Aorta (tissue), 5 donors: ENCODE results near the gene BCO1. TPM values are rescaled to one million over a fixed set of nuclear protein-coding genes. Genes with fewer than 3 reads are reported as not detected.
"Not testable (repeated sequence)": the region's sequence is repeated elsewhere in the genome, so short reads cannot be mapped to it uniquely, and the experiment has no call there.

ENCODE experiments used
- ATAC-seq: fragments of 200-7000 bp; cut with Tn5 transposase; one replicate; pipeline ENCODE4 v1.9.1; 2022; ENCODE audit warnings: moderate library complexity; ENCODE audit not compliant: low FRiP score
- DNase-seq, 2 donors: peaks; one replicate each; pipeline ENCODE4 v3.0.0-alpha.2; 2020
- H3K27ac ChIP-seq, 2 donors: one replicate each; pipeline ENCODE4 v1.5.1; 2013; ENCODE audit warnings: low read length in 2 of 2, mild to moderate bottlenecking in 2 of 2, moderate library complexity in 2 of 2, control low read depth in 1 of 2, inconsistent platforms in 1 of 2, low read depth in 1 of 2
- H3K27me3 ChIP-seq, 2 donors: one replicate each; pipeline ENCODE4 v1.6.1; 2013; ENCODE audit warnings: control low read depth in 1 of 2, low read length in 1 of 2, mild to moderate bottlenecking in 1 of 2, moderate library complexity in 1 of 2; ENCODE audit not compliant: insufficient read depth in 2 of 2, control insufficient read depth in 1 of 2
- H3K36me3 ChIP-seq, 2 donors: one replicate each; pipeline ENCODE4 v1.6.1; 2013; ENCODE audit warnings: control low read depth in 1 of 2, low read length in 1 of 2, mild to moderate bottlenecking in 1 of 2; ENCODE audit not compliant: insufficient read depth in 2 of 2, control insufficient read depth in 1 of 2
- H3K4me1 ChIP-seq, 2 donors: one replicate each; pipeline ENCODE4 v1.6.1; 2013; ENCODE audit warnings: low read length in 2 of 2, control low read depth in 1 of 2, mild to moderate bottlenecking in 1 of 2, moderate library complexity in 1 of 2; ENCODE audit not compliant: insufficient read depth in 2 of 2, control insufficient read depth in 1 of 2
- H3K4me3 ChIP-seq, 2 donors: one replicate each; pipeline ENCODE4 v1.5.1; 2013; ENCODE audit warnings: low read length in 2 of 2, control low read depth in 1 of 2, mild to moderate bottlenecking in 1 of 2
- H3K9me3 ChIP-seq: one replicate; pipeline ENCODE4 v1.6.1; 2013; ENCODE audit warnings: mild to moderate bottlenecking, low read length; ENCODE audit not compliant: control insufficient read depth
- WGBS, 2 donors: extraction: QIAGEN DNeasy Blood & Tissue Kit; methylation state at CpG; one replicate each; pipeline ENCODE4 v1.1.7; 2013; 5-methylcytosine and 5-hydroxymethylcytosine counted together
- intact Hi-C, 2 donors: fragments of 100-400 bp; cut with DNase I; formaldehyde crosslinking; loops; one replicate each; pipeline versions ENCODE4 v1.14.2 to v1.15.0; 2022
- polyA plus RNA-seq, 2 donors: library from polyadenylated mRNA; stranded (reverse); fragments of 200-250 nt; gene quantifications; one replicate each; pipeline ENCODE4 v1.2.3, GENCODE V29; 2013
- total RNA-seq, 2 donors: library from RNA; stranded (reverse); fragmentation: NEBNext Ultra II Directional; extraction: Animal tissue kit (Norgen Biotek cat#: 25700); gene quantifications; one replicate each; pipeline ENCODE4 v1.2.1, GENCODE V29; 2021
- donor health status: healthy with polysubstance abuse.
- donor health status: Bipolar disorder and iron deficiency.
- donor health status: DM: no; HTN: no; CAD: no.
- donor health status: DM: no; HTN: no; CAD: no.
- donor health status: DM: yes; HTN: yes; CAD: no.

BCO1 gene
- total and polyA plus RNA-seq, 4 donors = 3.5 TPM; not detected in 3

DNA sequence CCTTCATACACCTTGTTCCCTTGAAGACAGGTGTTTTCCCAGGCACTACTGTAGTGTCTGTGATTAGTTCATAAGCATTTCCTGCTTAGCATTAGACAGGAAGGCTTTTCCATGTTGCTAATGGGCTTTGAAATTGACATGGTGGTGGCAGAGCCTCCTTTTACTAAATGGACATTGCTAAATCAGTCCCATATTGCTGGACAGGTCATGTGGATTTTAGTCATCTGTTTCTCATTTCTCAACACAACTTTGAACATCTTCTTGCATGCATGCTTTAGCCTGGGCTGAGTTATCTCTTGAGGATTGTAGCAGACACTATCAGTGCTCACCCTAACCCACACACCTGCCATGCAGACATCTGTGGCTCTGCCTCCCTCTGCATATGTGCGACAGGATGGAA, 13.7 kb upstream of the BCO1 start:
- no peak overlapping the region for H3K27ac ChIP-seq
- no peaks in the 10 kb centered on the region for H3K27me3 ChIP-seq
- H3K36me3 ChIP-seq = no peaks in the 10 kb centered on the region
- no peak for ATAC-seq
- WGBS, 2 donors = 72 to 79% methylated on average over 1 of the region's 1 CpG
- H3K9me3 ChIP-seq = peaks cover 1% of the 10 kb centered on the region
- no peak overlapping the region for H3K4me3 ChIP-seq
- DNase-seq = no peak
- intact Hi-C loops = no loop called here
- no peaks in the 10 kb centered on the region for H3K4me1 ChIP-seq

DNA sequence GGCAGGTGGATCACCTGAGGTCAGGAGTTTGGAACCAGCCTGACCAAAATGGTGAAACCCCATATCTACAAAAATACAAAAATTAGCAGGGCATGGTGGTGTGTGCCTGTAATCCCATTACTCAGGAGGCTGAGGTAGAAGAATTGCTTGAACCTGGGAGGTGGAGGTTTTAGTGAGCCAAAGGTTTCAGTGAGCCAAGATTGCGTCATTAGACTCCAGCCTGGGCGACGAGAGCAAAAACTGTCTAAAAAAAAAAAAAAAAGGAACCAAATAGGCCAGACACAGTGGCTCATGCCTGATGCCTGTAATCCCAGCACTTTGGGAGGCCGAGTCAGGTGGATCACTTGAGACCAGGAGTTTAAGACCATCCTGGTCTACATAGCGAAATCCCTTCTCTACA, 12.8 kb upstream of the BCO1 start:
- H3K27ac ChIP-seq, ATAC-seq, H3K4me3 ChIP-seq, intact Hi-C loops, DNase-seq, H3K9me3 ChIP-seq, H3K4me1 ChIP-seq, H3K27me3 ChIP-seq, H3K36me3 ChIP-seq: not testable (repeated sequence)
- 64 to 76% methylated on average over 5 of the region's 5 CpGs for WGBS, 2 donors

DNA sequence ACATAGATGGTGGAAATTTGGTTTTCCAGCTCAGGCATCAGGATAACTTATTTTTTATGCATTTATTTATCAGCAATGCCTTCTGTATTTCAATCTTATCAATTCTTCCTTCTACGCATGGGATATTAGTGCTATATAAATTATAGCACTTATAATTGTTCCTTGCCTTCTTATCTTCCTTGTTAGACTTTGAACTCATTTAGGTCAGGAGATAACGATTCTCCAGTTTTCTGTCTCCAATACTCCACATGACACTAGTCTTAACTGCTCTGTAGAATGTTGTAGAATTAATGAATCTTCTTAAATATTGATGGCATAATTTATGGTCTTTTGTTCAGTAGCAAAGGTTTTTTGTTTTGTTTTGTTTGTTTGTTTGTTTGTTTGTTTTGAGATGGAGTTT, 10.7 kb upstream of the BCO1 start:
- Histone ChIP-seq H3K36me3 (no peaks in the 10 kb centered on the region), H3K4me3 (no peak overlapping the region), H3K27me3 (no peaks in the 10 kb centered on the region), H3K4me1 (no peaks in the 10 kb centered on the region), H3K9me3 (no peaks in the 10 kb centered on the region), H3K27ac (no peak overlapping the region)
- ATAC-seq (no peak), DNase-seq (no peak)
- intact Hi-C loops = no loop called here
- WGBS, 2 donors = 92 to 93% methylated on average over 2 of the region's 2 CpGs

DNA sequence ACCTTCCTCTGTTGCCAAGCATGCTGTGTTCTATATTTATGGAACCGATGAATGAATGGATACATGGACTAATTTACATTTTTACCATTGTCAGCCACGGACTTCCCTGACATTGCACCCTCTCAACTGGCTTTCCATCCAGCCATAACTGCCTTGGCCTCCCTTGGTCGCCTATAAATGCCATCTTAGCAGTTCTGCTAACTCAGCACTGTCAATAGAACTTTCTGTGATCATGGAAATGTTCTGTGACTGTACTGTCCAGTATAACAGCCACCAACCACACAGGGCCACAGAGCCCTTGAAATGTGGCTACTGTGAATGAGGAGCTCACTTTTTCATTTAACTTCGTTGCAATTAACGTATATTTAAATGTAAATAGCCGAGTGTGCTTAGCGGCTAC, 8.7 kb upstream of the BCO1 start:
- Histone ChIP-seq H3K9me3 (no peaks in the 10 kb centered on the region), H3K36me3 (no peaks in the 10 kb centered on the region), H3K27ac (no peak overlapping the region), H3K27me3 (no peaks in the 10 kb centered on the region), H3K4me3 (no peak overlapping the region), H3K4me1 (no peaks in the 10 kb centered on the region)
- DNase-seq (no peak), ATAC-seq (no peak)
- intact Hi-C loops = no loop called here
- WGBS, 2 donors = 60 to 64% methylated on average over 7 of the region's 7 CpGs

DNA sequence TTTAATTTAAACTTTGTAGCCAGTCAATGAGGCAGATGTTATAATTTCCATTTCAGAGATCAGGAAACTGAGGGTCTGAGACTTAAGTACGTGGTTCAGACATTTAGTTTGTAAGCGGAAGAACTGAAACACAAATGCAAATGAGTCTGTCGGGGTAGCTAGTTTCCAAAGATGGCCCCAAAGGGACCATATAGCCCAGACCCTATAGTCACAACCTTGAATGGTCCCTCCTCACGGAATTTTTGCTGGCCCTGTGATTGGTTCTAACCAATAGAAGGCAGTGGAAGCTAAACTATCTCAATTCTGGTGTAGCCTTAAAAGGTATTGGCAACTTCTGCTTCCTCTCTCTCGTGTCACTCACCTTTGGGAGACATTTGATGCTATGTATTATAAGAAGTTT, 7.5 kb upstream of the BCO1 start:
- H3K4me3 ChIP-seq = no peak overlapping the region
- intact Hi-C loops = no loop called here
- no peak overlapping the region for H3K27ac ChIP-seq
- H3K27me3 ChIP-seq = no peaks in the 10 kb centered on the region
- DNase-seq (no peak), ATAC-seq (no peak)
- H3K36me3 ChIP-seq = no peaks in the 10 kb centered on the region
- no peaks in the 10 kb centered on the region for H3K9me3 ChIP-seq
- 79 to 82% methylated on average over 5 of the region's 5 CpGs for whole genome bisulfite sequencing, 2 donors
- H3K4me1 ChIP-seq = no peaks in the 10 kb centered on the region

DNA sequence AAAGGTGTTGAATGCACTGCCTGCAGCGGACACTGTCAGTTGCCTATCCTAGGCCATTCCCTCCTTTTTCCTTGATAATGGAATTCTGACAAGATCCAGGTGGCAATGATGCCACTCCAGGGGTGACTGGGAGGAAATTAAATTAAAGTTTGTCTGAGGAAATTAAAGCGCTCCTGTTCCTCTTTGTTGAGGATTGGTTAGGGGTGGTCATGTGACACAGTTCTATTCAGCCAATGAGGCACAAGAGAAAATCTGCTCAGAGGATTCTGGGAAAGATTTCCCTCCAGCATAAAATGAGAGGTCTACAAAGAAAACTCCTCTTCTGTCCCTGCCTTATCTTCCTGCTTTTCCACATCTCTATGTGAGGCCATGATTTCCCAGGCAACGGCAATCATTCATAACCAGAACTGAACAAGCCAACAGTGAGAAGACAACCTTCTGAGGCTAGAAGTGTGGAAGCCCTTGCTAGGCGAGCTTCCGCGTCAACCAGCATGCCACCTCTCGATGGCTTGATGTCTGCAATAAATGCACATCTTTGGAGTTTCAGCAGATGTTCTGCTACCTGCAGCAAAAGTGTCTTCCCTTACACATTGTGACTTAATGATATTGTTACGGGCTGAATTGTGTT, 5.6 kb upstream of the BCO1 start:
- Histone ChIP-seq H3K4me1 (no peaks in the 10 kb centered on the region), H3K27ac (no peak overlapping the region), H3K27me3 (no peaks in the 10 kb centered on the region), H3K36me3 (no peaks in the 10 kb centered on the region), H3K4me3 (no peak overlapping the region), H3K9me3 (no peaks in the 10 kb centered on the region)
- WGBS, 2 donors = 90 to 93% methylated on average over 8 of the region's 8 CpGs
- DNase-seq (no peak), ATAC-seq (no peak)
- intact Hi-C loops = no loop called here

DNA sequence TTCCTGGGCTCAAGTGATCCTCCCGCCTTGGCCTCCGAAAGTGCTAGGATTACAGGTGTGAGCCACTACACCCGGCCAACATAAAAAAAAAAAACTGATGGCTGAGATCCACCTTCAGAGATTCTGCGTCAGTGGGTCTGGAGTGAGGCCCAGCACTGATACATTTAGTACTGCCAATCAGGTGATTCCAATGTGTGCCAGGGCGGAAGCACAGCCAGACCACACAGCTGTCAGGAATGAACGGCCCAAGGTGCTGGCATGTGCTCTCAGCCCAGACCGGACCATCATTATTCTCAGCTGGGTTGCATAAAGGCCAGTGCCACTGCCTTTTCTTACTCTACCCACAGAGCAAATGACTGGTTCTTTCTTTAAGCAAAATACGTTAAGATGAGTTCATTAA, 1.2 kb upstream of the BCO1 start:
- Histone ChIP-seq H3K4me3 (no peak overlapping the region), H3K27ac (no peak overlapping the region), H3K4me1 (no peaks in the 10 kb centered on the region), H3K27me3 (no peaks in the 10 kb centered on the region), H3K9me3 (no peaks in the 10 kb centered on the region), H3K36me3 (no peaks in the 10 kb centered on the region)
- intact Hi-C loops = no loop called here
- no peak for ATAC-seq
- DNase-seq = no peak
- WGBS, 2 donors = 91 to 95% methylated on average over 8 of the region's 8 CpGs

DNA sequence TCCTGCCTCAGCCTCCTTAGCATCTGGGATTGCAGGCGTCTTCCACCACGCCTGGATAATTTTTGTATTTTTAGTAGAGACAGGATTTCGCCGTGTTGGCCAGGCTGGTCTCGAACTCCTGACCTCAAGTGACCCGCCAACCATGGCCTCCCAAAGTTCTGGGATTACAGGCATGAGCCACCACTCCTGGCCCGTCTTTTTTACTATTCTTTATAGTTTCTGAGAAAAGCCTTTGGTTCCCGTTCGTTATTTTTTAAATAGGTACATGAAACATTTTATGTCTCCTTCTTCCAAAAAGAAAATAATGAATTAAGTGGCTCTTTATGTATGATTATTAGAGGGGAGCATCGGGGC, 570 bp upstream of the BCO1 start:
- intact Hi-C loops = no loop called here
- Histone ChIP-seq H3K4me1 (no peaks in the 10 kb centered on the region), H3K36me3 (no peaks in the 10 kb centered on the region), H3K9me3 (no peaks in the 10 kb centered on the region), H3K27ac (no peak overlapping the region), H3K4me3 (no peak overlapping the region), H3K27me3 (no peaks in the 10 kb centered on the region)
- 78 to 84% methylated on average over 10 of the region's 10 CpGs for WGBS, 2 donors
- ATAC-seq (no peak), DNase-seq (no peak)

DNA sequence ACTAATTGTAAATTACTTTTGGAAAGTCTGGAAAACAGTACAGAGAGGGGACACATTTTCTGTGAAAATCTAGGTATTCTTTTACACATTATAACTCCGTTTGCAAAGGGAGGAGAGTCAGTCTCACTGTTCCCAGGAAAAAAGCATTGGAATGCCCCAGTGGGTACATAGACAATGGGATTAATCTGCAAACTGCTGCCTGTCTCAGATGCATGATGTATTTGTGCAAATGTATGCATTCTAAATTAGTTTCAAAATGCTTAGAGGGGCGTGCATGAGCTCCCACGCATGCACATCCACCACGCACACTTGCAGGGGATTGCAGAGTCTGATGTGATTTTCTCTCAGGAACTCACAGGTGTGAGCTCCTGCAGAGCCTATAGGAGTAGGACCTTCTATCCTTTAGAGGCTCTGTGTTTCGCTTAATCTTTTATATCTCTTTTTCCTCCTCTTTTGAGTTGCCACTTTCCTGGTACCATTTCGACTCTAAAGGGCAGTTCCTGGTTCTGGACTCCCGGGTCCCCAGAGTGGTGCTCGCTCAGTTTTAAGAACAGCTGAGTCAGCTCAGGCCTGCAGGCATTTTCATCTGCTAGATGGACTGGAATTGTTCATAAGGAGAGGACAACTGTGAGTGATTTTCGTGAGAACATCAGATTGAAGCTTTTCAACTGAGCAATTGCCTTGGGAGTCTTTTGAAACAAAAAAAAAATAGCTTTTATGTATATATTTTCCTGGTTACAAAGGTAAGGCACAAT, 1.1 kb downstream of the BCO1 start:
- Histone ChIP-seq H3K9me3 (no peaks in the 10 kb centered on the region), H3K27ac (no peak overlapping the region), H3K4me3 (no peak overlapping the region), H3K4me1 (no peaks in the 10 kb centered on the region), H3K27me3 (no peaks in the 10 kb centered on the region), H3K36me3 (no peaks in the 10 kb centered on the region)
- DNase-seq (no peak), ATAC-seq (no peak)
- WGBS, 2 donors = 88 to 89% methylated on average over 9 of the region's 9 CpGs
- intact Hi-C loops = no loop called here
